Transverse colon (tissue), 4 donors: ENCODE measurements around the gene FMNL3. TPM values are rescaled to one million over a fixed set of nuclear protein-coding genes. Genes with fewer than 3 reads are reported as not detected.
A peak's percentile ranks its signal among the peaks of the same experiment; 100 is the strongest.

Experiments used
- DNase-seq: peaks from one replicate; pipeline ENCODE4 v3.0.0-alpha.2; 2019
- H3K27ac ChIP-seq, 4 donors: fragments of 200-600 bp; sonication (generic); 2 replicates each; pipeline ENCODE4 v1.5.1; 2016 to 2018; ENCODE audit warnings: inconsistent platforms in 4 of 4
- H3K27me3 ChIP-seq: fragments of 200-600 bp; sonication (generic); 2 replicates; pipeline ENCODE4 v1.5.1; 2017; ENCODE audit warnings: inconsistent platforms
- H3K36me3 ChIP-seq, 4 donors: fragments of 200-600 bp; sonication (generic); 2 replicates each; pipeline ENCODE4 v1.5.1; 2017 to 2019; ENCODE audit warnings: inconsistent platforms in 4 of 4
- H3K4me1 ChIP-seq, 4 donors: fragments of 200-600 bp; sonication (generic); 2 replicates each; pipeline ENCODE4 v1.5.1; 2017 to 2020; ENCODE audit warnings: inconsistent platforms in 4 of 4
- H3K4me3 ChIP-seq, 4 donors: fragments of 200-600 bp; sonication (generic); 1 replicate in 1 of 4; 2 replicates in 3 of 4; pipeline versions ENCODE4 v1.5.1 to v1.6.1; 2017 to 2019; ENCODE audit warnings: inconsistent platforms in 4 of 4
- H3K9me3 ChIP-seq, 2 donors: fragments of 200-600 bp; sonication (generic); 2 replicates each; pipeline ENCODE4 v1.5.1; 2017 to 2019; ENCODE audit warnings: inconsistent platforms in 2 of 2
- CTCF ChIP-seq, 5 experiments: fragments of 200-600 bp in 3 of 5; fragments of 450-650 bp in 2 of 5; sonication (generic) in 3 of 5; IDR thresholded peaks; 1 replicate in 2 of 5; 2 replicates in 3 of 5; pipeline ENCODE4 v1.5.1; 2016 to 2017; ENCODE audit warnings: antibody characterized with exemption in 5 of 5, inconsistent platforms in 3 of 5, mild to moderate bottlenecking in 2 of 5, moderate library complexity in 1 of 5
- EP300 ChIP-seq: sonication (generic); formaldehyde crosslinking; IDR thresholded peaks from one replicate; pipeline ENCODE4 v1.6.1; 2017; ENCODE audit warnings: antibody characterized with exemption, low read depth
- POLR2A ChIP-seq: fragments of 450-650 bp; IDR thresholded peaks from one replicate; pipeline ENCODE4 v1.6.1; 2016; ENCODE audit warnings: antibody characterized with exemption, mild to moderate bottlenecking, moderate library complexity
- POLR2AphosphoS5 ChIP-seq, 3 donors: sonication (generic); formaldehyde crosslinking; IDR thresholded peaks; one replicate each; pipeline ENCODE4 v1.6.1; 2016; ENCODE audit warnings: antibody characterized with exemption in 3 of 3
- WGBS, 2 donors: methylation state at CpG; one replicate each; pipeline ENCODE4 v1.1.5; 2018; ENCODE audit warnings: low coverage in 1 of 2; 5-methylcytosine and 5-hydroxymethylcytosine counted together
- in situ Hi-C, 4 donors: fragments of 200-750 bp; cut with MboI; loops; one replicate each; pipeline versions ENCODE4 v1.15.0 to v1.15.1; 2017; ENCODE audit warnings: low sequenced_read_pairs in 3 of 4, low pct_ligation_motif_present in 1 of 4, low pct_unique_long_range_greater_than_20kb in 1 of 4
- intact Hi-C: fragments of 100-400 bp; cut with DNase I; formaldehyde crosslinking; loops from one replicate; pipeline ENCODE4 v1.15.1; 2023; ENCODE audit warnings: low total_unique reads
- total RNA-seq, 4 donors: library from RNA; depleted of rRNA; stranded (reverse); fragments of >200 nt; gene quantifications; one replicate each; pipeline ENCODE4 v1.1.0, GENCODE V29; 2016

Gene FMNL3
- total RNA-seq, 4 donors from 2014 or later: 5.3 to 16.5 (median 8.2) TPM

- intact Hi-C loops: no loop called here
- Histone ChIP-seq H3K4me1 (peaks cover 0 to 10% (median 8%) of the 10 kb centered on the region in 4 donors), H3K36me3 (no peaks in the 10 kb centered on the region), H3K9me3 (no peaks in the 10 kb centered on the region), H3K27me3 (no peaks in the 10 kb centered on the region), H3K27ac (peak overlapping the region in 3 of 4 donors; percentile 3 to 69 (median 33)), H3K4me3 (no peak overlapping the region)
- in situ Hi-C loops: no loop called here
- 40 to 82% methylated on average over 1 to 13 of the region's 13 CpGs for WGBS, 2 donors
- TF ChIP-seq EP300 (no peak), POLR2A (no peak), CTCF (IDR thresholded peaks at IDR 0.05) (no peak), POLR2AphosphoS5 (IDR thresholded peaks at IDR 0.05) (no peak)
- no peak for DNase-seq
These were observed 70.6 kb downstream of the FMNL3 start for GRCh38 chr12:49636574-49636973.

DNA sequence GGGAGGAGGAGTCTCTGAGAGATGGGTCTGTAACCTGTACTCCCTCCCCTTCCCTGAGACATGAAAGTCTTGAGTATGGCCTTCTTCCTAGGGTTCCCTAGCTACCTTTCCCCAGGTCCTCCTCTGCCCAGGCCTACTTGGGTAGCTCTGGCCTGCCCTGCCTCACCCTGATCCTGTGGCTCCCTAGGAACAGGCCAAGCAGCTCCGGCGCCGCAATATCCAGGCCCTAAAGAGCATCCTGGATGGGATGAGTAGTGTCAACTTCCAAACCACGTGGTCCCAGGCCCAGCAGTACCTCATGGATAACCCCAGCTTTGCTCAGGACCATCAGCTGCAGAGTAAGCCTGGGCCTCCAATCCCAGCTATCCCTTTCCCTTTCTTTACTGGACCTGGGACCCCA lies 71.5 kb downstream of the FMNL3 start:
- H3K27ac ChIP-seq: no peak overlapping the region
- DNase-seq: no peak
- no peak overlapping the region for H3K4me3 ChIP-seq
- peaks cover 0 to 10% (median 8%) of the 10 kb centered on the region in 4 donors for H3K4me1 ChIP-seq
- TF ChIP-seq POLR2A (no peak), EP300 (no peak), CTCF (IDR thresholded peaks at IDR 0.05) (no peak), POLR2AphosphoS5 (IDR thresholded peaks at IDR 0.05) (no peak)
- WGBS, 2 donors: 92% methylated on average over 4 of the region's 4 CpGs; no CpG with 5 or more reads in 1 of the 2 donors
- H3K9me3 ChIP-seq: no peaks in the 10 kb centered on the region
- H3K27me3 ChIP-seq: no peaks in the 10 kb centered on the region
- intact Hi-C loops (no loop called here), in situ Hi-C loops (no loop called here)
- no peaks in the 10 kb centered on the region for H3K36me3 ChIP-seq

GRCh38 chr12:49635036-49635435 lies 72.2 kb downstream of the FMNL3 start:
- Histone ChIP-seq H3K4me1 (peaks cover 0 to 10% (median 8%) of the 10 kb centered on the region in 4 donors), H3K4me3 (no peak overlapping the region), H3K36me3 (no peaks in the 10 kb centered on the region), H3K27ac (no peak overlapping the region), H3K27me3 (no peaks in the 10 kb centered on the region), H3K9me3 (no peaks in the 10 kb centered on the region)
- in situ Hi-C loops: no loop called here
- WGBS, 2 donors: 84 to 100% methylated on average over 1 to 9 of the region's 9 CpGs
- DNase-seq: no peak
- intact Hi-C loops: no loop called here
- TF ChIP-seq EP300 (no peak), POLR2A (no peak), POLR2AphosphoS5 (IDR thresholded peaks at IDR 0.05) (no peak), CTCF (IDR thresholded peaks at IDR 0.05) (no peak)

DNA sequence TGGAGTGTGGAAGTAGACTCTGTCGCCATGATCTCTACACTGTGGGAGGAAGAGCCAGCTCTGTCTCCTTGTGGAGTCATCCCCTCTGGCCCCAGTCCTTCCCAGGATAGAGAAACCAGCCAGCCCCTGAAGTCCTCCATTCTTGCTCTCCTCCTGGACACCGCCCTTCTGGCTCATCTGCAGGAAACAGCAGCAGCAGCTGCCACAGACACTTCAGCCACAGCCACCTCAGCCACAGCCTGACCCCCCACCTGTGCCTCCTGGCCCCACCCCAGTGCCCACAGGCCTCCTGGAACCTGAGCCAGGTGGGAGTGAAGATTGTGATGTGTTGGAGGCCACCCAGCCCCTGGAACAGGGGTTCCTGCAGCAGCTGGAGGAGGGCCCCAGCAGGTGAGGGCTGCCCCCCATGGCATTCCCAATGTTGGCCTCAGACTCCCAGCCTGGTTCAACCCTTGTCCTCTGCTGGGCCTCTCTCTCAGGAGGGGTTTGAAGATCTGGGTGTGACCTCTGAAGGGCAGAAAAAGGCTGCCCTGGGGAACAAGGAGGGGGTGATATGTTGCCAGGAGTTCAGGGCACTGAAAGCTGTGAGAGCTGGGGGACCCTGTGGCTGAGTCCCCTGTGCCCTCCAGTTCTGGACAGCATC lies 73.4 kb downstream of the FMNL3 start:
- H3K4me3 ChIP-seq: no peak overlapping the region
- in situ Hi-C loops (no loop called here), intact Hi-C loops (no loop called here)
- H3K4me1 ChIP-seq: peaks cover 0 to 10% (median 8%) of the 10 kb centered on the region in 4 donors
- 89% methylated on average over 2 of the region's 2 CpGs; no CpG with 5 or more reads in 1 of the 2 donors for WGBS, 2 donors
- no peaks in the 10 kb centered on the region for H3K36me3 ChIP-seq
- H3K27me3 ChIP-seq: no peaks in the 10 kb centered on the region
- TF ChIP-seq POLR2AphosphoS5 (IDR thresholded peaks at IDR 0.05) (no peak), EP300 (no peak), POLR2A (no peak), CTCF (IDR thresholded peaks at IDR 0.05) (no peak)
- no peak overlapping the region for H3K27ac ChIP-seq
- DNase-seq: no peak
- no peaks in the 10 kb centered on the region for H3K9me3 ChIP-seq
